GM19035 (cell line): ENCODE data around the gene CRYL1.

Source experiments
- ATAC-seq: cut with Tn5 transposase; IDR thresholded peaks from one replicate; pipeline ENCODE4 v1.9.1; 2021; ENCODE audit not compliant: unreplicated experiment

The CRYL1 gene

GRCh38 chr13:20525601-20526544 is at the start of gene CRYL1:
TSS of gene CRYL1 (minus strand) at chr13:20525857. CDS start at chr13:20525794, 63 bp downstream.
- peak; percentile 90 for ATAC-seq

GRCh38 chr13:20573636-20574035 is 48.0 kb upstream of the CRYL1 start:
- ATAC-seq, result no peak

GRCh38 chr13:20573186-20573585 is 47.5 kb upstream of the CRYL1 start:
- no peak for ATAC-seq

GRCh38 chr13:20571676-20572075 is 46.0 kb upstream of the CRYL1 start:
- no peak for ATAC-seq

GRCh38 chr13:20570517-20570916 is 44.9 kb upstream of the CRYL1 start:
- no peak for ATAC-seq

GRCh38 chr13:20567881-20568528 is 42.3 kb upstream of the CRYL1 start:
- ATAC-seq, result no peak

- ATAC-seq, result peak; percentile 91
Measured at GRCh38 chr13:20566898-20567874, 41.5 kb upstream of the CRYL1 start, which contains the start of gene IFT88. TSS of gene IFT88 (plus strand) at chr13:20567157. CDS start at chr13:20574386, 7,229 bp downstream.

- ATAC-seq, result peak; percentile 5
Measured at GRCh38 chr13:20566468-20566897, 40.8 kb upstream of the CRYL1 start.

GRCh38 chr13:20565115-20565736 is 39.6 kb upstream of the CRYL1 start:
- no peak for ATAC-seq

- ATAC-seq, result no peak
Measured at GRCh38 chr13:20561741-20562140, 36.1 kb upstream of the CRYL1 start.

- no peak for ATAC-seq
Measured at GRCh38 chr13:20559659-20560356, 34.2 kb upstream of the CRYL1 start.

- ATAC-seq, result no peak
Measured at GRCh38 chr13:20558982-20559381, 33.3 kb upstream of the CRYL1 start.

GRCh38 chr13:20553311-20553710 is 27.7 kb upstream of the CRYL1 start:
- no peak for ATAC-seq

- ATAC-seq, result no peak
Measured at GRCh38 chr13:20550799-20551198, 25.1 kb upstream of the CRYL1 start.

- no peak for ATAC-seq
Measured at GRCh38 chr13:20547479-20547908, 21.8 kb upstream of the CRYL1 start.

GRCh38 chr13:20546556-20546955 is 20.9 kb upstream of the CRYL1 start:
- ATAC-seq, result no peak

- ATAC-seq, result no peak
Measured at GRCh38 chr13:20544201-20544923, 18.7 kb upstream of the CRYL1 start.

GRCh38 chr13:20536992-20537391 is 11.3 kb upstream of the CRYL1 start:
- ATAC-seq, result no peak

- no peak for ATAC-seq
Measured at GRCh38 chr13:20534038-20534608, 8.5 kb upstream of the CRYL1 start.
